Fibroblast of pulmonary artery (primary cell): ENCODE data around the gene IL17B.

Experiments
- DNase-seq: peaks from one replicate; pipeline ENCODE4 v3.0.0-alpha.2; 2010; ENCODE audit warnings: low read depth
- H3K4me3 ChIP-seq: replicated peaks from 2 replicates; pipeline ENCODE4 v1.5.1; 2011; ENCODE audit warnings: low read depth, mild to moderate bottlenecking, control low read depth, low read length, moderate library complexity
- CTCF ChIP-seq: IDR thresholded peaks from 2 replicates; pipeline ENCODE4 v1.5.1; 2011; ENCODE audit warnings: mild to moderate bottlenecking, control low read depth, low read length, inconsistent platforms; ENCODE audit errors: missing control alignments

Gene IL17B

GRCh38 chr5:149406203-149406978, 27.3 kb upstream of the IL17B start:
- peak; percentile 17 for TF ChIP-seq CTCF
- peak overlapping the region; percentile 57 for H3K4me3 ChIP-seq
- DNase-seq: peak; percentile 92

- no peak overlapping the region for H3K4me3 ChIP-seq
- no peak for DNase-seq
- no peak for TF ChIP-seq CTCF
Measured at GRCh38 chr5:149405550-149406202, 26.6 kb upstream of the IL17B start.

DNA sequence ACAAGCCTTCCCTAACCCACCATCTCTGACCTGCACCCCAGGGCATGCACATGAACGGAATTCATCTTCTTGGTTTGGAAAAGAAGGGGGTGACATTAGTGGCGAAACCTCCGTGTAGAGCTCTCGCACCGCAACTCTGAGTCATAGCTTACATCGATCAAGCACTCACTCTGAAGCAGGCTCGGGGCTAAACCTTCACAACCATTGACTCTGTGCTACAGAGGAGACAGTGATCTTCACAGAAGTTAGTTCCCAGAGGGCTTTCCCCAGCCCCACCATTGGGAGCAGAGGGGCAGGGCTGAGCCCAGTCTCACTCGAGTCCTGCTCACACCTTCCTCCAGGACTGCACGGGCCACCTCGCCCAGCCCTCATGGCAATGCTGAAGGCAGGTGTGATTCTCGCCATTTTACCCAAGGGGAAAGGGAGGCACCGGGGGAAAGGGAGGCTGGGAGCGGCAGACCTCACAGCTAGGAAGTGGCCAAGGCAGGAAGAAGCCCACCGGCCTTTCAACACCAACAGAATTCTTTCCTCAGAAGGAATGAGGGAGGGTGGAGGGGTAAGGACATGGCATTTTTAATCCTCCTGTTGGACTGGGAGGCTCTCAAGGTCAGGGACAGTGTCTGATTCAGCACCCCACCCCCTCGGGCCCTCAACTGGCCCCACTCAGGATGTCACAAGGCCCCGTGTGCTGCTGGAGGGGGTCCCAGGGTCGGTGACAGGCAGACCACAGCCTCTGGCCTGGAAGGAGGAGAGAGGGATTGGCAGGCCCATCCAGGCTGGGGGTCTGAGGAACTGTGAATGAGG, 25.9 kb upstream of the IL17B start:
- TF ChIP-seq CTCF: no peak
- DNase-seq: no peak
- H3K4me3 ChIP-seq: no peak overlapping the region

DNA sequence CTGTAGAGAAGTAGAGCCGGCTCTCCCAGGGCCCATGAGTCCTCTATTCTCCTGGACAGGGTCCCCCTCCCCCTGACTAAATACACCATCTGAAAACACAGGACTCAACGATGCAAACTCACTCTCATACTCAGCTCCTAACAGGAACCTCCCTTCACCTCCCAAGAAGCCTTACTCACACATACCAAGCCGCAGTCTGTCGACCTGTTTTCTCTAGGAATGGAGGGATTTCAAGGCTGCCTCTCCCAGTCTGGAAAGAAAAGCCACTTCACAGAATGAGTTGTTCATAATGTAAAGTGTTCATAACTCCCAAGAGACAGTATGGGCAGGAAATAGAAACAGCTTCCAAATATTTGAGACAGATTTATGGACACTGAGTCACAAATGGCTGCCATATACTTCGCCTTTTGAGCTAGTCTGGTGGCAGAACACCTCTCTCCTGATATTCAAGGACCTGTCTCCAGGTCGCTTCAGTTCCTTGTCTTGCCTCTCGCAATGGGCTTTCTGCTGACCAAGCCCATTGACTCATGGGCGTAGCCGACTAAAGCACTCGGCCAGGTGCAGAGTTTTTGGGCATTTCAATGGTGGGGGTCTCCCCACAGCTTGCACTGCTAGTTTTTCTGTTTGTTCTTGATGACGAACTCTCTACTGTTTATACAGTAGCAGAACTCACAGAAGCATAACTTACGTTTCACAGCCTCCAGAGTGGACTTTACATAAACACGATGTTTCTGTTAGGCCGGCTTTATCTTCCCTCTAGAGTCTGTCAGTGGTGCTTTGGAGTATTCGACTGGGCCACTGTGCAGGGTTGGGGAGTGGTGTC, 25.0 kb upstream of the IL17B start:
- H3K4me3 ChIP-seq: no peak overlapping the region
- no peak for TF ChIP-seq CTCF
- no peak for DNase-seq

DNA sequence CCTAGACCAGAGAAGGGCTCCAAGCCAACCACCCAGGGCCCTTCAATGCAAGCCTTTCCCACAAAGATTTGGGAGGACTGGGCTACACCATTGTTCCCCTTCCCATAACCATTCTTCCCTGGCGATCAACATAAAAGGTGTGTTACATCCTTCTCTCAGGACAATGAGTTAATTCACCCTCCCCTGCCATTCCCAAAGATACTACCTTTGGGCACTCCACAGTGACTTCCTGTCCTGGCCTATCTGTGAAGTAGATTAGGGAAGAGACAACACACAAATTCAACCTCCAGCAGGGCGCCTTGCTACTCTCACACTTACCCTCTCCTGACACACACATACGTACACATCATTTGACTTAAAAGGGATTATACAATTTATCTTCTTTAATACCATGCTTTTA, 23.2 kb upstream of the IL17B start:
- TF ChIP-seq CTCF: no peak
- no peak for DNase-seq
- no peak overlapping the region for H3K4me3 ChIP-seq

GRCh38 chr5:149401051-149401450, 22.0 kb upstream of the IL17B start:
- no peak for DNase-seq
- no peak for TF ChIP-seq CTCF
- H3K4me3 ChIP-seq: no peak overlapping the region
